Smooth muscle cell (in vitro differentiated cells): ENCODE results near the gene HOXA9. TPM values are rescaled to one million over a fixed set of nuclear protein-coding genes. Genes with fewer than 3 reads are reported as not detected.
A peak's percentile ranks its signal among the peaks of the same experiment; 100 is the strongest.

Experiments
- DNase-seq: peaks from one replicate; lab custom pipeline; 2025; ENCODE audit not compliant: unreplicated experiment; lab: John Stamatoyannopoulos, UW
- H2AFZ ChIP-seq: fragments of 200-600 bp; sonication (generic); 2 replicates; pipeline ENCODE4 v1.6.0; 2016; ENCODE audit warnings: antibody characterized with exemption, low read depth, mild to moderate bottlenecking
- H3F3A ChIP-seq: fragments of 200-600 bp; sonication (generic); 2 replicates; pipeline ENCODE4 v1.6.0; 2017; ENCODE audit warnings: antibody characterized with exemption, low read depth
- H3K27ac ChIP-seq: fragments of 200-600 bp; sonication (generic); 2 replicates; pipeline ENCODE4 v1.5.1; 2016; ENCODE audit warnings: low read depth, mild to moderate bottlenecking
- H3K27me3 ChIP-seq: fragments of 200-600 bp; sonication (generic); 2 replicates; pipeline ENCODE4 v1.6.1; 2016; ENCODE audit warnings: low read depth, mild to moderate bottlenecking
- H3K36me3 ChIP-seq: fragments of 200-600 bp; sonication (generic); 2 replicates; pipeline ENCODE4 v1.5.1; 2016; ENCODE audit warnings: low read depth
- H3K4me1 ChIP-seq: fragments of 200-600 bp; sonication (generic); 2 replicates; pipeline ENCODE4 v1.5.1; 2016; ENCODE audit warnings: low read depth
- H3K4me2 ChIP-seq: fragments of 200-600 bp; sonication (generic); 2 replicates; pipeline ENCODE4 v1.6.0; 2016; ENCODE audit warnings: mild to moderate bottlenecking
- H3K4me3 ChIP-seq: fragments of 200-600 bp; sonication (generic); 2 replicates; pipeline ENCODE4 v1.5.1; 2016; ENCODE audit warnings: mild to moderate bottlenecking
- H3K79me2 ChIP-seq: fragments of 200-600 bp; sonication (generic); 2 replicates; pipeline ENCODE4 v1.6.0; 2016; ENCODE audit warnings: low read depth, mild to moderate bottlenecking
- H3K9ac ChIP-seq: fragments of 200-600 bp; sonication (generic); 2 replicates; pipeline ENCODE4 v1.6.0; 2016; ENCODE audit warnings: low read depth
- H3K9me3 ChIP-seq: fragments of 200-600 bp; sonication (generic); replicated peaks from 2 replicates; pipeline ENCODE4 v1.5.1; 2016; ENCODE audit warnings: low read depth
- H4K20me1 ChIP-seq: fragments of 200-600 bp; sonication (generic); 2 replicates; pipeline ENCODE4 v1.6.0; 2016; ENCODE audit warnings: low read depth
- WGBS: methylation state at CpG from one replicate; pipeline ENCODE4 v1.1.7; 2016; ENCODE audit warnings: low lambda C conversion rate; 5-methylcytosine and 5-hydroxymethylcytosine counted together
- polyA plus RNA-seq: library from polyadenylated mRNA; unstranded; fragments of >200 nt; fragmentation: Nextera tagmentation; extraction: Ambion mirVana; gene quantifications from 2 replicates; pipeline ENCODE4 v1.2.1, GENCODE V29; 2016
- total RNA-seq: library from RNA; depleted of rRNA; stranded (reverse); fragments of >200 nt; gene quantifications from 2 replicates; pipeline ENCODE4 v1.2.3, GENCODE V29; 2014
- TF ChIP-seq, protein P1 (sequence below): fragments of 200-600 bp; sonication (generic); IDR thresholded peaks from 2 replicates; pipeline ENCODE4 v1.5.1; 2017; ENCODE audit warnings: borderline replicate concordance, mild to moderate bottlenecking, antibody characterized with exemption; ENCODE audit not compliant: insufficient read depth, poor library complexity, severe bottlenecking

Gene HOXA9
- total and polyA plus RNA-seq, 2 experiments from 2014 or later: 12.6 to 35.8 TPM

DNA sequence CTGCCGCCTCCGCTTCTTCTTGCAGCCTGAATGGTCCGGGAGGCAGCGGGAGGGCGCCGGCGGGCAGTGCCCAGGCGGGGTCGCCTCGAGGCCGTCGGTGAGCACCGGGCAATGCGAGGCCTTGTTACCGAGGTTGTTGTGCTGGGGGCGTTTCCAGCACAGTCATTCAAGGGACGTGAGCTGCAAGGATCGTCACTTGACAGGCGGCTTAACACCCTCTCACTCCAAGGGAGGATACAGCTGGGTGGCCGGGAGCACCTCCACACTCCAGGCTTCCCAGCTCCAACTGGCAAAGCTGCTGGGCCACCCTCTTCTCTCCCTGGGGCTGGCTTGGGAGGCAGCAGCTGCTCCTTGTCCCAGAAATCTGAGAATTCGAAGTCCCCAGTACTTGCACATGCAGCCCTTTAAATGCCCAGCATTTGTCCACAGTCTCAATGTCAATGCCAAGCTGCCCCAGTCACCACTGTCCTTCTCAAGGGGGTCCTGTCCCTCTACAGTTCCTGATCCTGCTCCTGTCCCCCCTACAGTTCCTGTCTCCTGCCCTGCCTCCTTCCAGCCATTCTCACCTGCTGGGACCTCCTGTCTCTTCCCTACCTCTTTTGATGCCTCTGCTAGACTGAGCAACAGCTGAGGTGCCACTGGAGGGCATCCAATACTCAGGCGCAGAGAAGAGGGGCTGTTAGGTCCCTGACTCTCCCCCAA is 24.1 kb upstream of the HOXA9 start:
- Histone ChIP-seq H3K36me3 (no peaks in the 10 kb centered on the region), H3K4me2 (peak overlapping the region; percentile 89), H3K79me2 (peaks cover 100% of the 10 kb centered on the region), H3K27me3 (no peaks in the 10 kb centered on the region), H3K9ac (peak overlapping the region; percentile 63), H3K9me3 (no peaks in the 10 kb centered on the region), H4K20me1 (no peaks in the 10 kb centered on the region), H3K4me3 (peak overlapping the region; percentile 60), H2AFZ (peak overlapping the region; percentile 81), H3F3A (peaks cover 9% of the 10 kb centered on the region), H3K4me1 (peaks cover 5% of the 10 kb centered on the region), H3K27ac (peak overlapping the region; percentile 69)
- TF ChIP-seq, protein P1, sequence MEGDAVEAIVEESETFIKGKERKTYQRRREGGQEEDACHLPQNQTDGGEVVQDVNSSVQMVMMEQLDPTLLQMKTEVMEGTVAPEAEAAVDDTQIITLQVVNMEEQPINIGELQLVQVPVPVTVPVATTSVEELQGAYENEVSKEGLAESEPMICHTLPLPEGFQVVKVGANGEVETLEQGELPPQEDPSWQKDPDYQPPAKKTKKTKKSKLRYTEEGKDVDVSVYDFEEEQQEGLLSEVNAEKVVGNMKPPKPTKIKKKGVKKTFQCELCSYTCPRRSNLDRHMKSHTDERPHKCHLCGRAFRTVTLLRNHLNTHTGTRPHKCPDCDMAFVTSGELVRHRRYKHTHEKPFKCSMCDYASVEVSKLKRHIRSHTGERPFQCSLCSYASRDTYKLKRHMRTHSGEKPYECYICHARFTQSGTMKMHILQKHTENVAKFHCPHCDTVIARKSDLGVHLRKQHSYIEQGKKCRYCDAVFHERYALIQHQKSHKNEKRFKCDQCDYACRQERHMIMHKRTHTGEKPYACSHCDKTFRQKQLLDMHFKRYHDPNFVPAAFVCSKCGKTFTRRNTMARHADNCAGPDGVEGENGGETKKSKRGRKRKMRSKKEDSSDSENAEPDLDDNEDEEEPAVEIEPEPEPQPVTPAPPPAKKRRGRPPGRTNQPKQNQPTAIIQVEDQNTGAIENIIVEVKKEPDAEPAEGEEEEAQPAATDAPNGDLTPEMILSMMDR: no peak
- WGBS: 8% methylated on average over 21 of the region's 22 CpGs
- DNase-seq: no peak

DNA sequence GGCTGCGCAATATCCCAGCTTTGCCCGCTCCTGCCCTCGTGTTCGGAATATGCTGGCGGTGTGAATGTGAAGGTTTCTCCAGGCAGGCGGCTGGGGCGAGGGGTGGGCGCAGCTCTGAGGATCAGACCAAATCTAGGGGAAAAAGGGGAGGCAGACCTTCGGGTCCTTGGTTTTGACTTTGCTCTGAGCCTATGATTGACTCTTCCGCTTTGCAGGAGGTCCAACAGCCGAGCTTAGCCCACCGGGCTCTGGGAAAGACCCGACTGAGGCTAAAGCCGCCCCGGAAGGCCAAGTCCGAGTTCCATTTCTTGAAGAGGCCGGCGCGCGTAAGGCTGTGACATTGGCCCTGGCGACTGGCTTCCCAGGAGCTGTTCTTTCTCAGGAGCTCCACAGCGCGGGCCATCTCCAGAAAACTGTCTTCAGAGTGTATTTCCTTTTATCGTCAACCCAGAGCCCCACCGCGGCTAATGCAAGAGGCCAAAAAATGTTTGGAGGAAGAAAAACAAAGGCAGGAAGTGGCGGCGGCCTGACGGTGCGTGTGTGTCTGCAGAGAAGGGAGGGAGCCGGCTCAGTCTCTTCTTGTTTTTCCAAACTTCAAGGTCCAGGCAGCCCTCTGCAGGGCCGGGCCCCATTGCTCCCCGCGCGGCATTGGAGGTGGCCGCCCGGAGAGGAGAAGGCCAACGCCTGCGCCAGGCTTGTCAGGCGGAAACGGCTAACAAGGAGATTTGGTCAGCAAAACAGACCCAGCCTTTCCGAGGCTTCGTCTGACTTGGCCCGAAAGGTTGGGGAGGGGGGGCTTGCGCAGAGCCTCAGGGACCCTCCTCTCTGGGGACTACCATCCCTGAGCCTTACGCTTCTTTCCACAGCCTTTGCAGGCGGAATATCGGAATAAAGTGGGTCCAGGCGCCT is 23.3 kb upstream of the HOXA9 start:
- Histone ChIP-seq H3K27me3 (no peaks in the 10 kb centered on the region), H3K27ac (peak overlapping the region; percentile 69), H3K36me3 (no peaks in the 10 kb centered on the region), H2AFZ (peak overlapping the region; percentile 81), H4K20me1 (no peaks in the 10 kb centered on the region), H3F3A (peaks cover 9% of the 10 kb centered on the region), H3K9ac (peak overlapping the region; percentile 63), H3K4me2 (peak overlapping the region; percentile 89), H3K9me3 (no peaks in the 10 kb centered on the region), H3K4me1 (peaks cover 5% of the 10 kb centered on the region), H3K4me3 (peak overlapping the region; percentile 60), H3K79me2 (peaks cover 100% of the 10 kb centered on the region)
- 2% methylated on average over 49 of the region's 49 CpGs for WGBS
- no peak for DNase-seq
- TF ChIP-seq, protein P1: no peak

GRCh38 chr7:27187475-27188385 is 22.4 kb upstream of the HOXA9 start:
- Histone ChIP-seq H3K4me3 (peak overlapping the region; percentile 60), H3K79me2 (peaks cover 100% of the 10 kb centered on the region), H3K27me3 (no peaks in the 10 kb centered on the region), H3K9ac (peak overlapping the region; percentile 63), H3K27ac (peak overlapping the region; percentile 69), H4K20me1 (peaks cover 6% of the 10 kb centered on the region), H2AFZ (peak overlapping the region; percentile 81), H3K4me1 (peaks cover 9% of the 10 kb centered on the region), H3K36me3 (no peaks in the 10 kb centered on the region), H3K4me2 (peak overlapping the region; percentile 89), H3K9me3 (no peaks in the 10 kb centered on the region), H3F3A (peaks cover 9% of the 10 kb centered on the region)
- no peak for DNase-seq
- TF ChIP-seq, protein P1: no peak
- 3% methylated on average over 46 of the region's 46 CpGs for WGBS
